Measurements from ENCODE around the gene CYGB.
"Not testable (repeated sequence)": the region's sequence is repeated elsewhere in the genome, so short reads cannot be mapped to it uniquely, and the experiment has no call there.

CYGB gene

DNA sequence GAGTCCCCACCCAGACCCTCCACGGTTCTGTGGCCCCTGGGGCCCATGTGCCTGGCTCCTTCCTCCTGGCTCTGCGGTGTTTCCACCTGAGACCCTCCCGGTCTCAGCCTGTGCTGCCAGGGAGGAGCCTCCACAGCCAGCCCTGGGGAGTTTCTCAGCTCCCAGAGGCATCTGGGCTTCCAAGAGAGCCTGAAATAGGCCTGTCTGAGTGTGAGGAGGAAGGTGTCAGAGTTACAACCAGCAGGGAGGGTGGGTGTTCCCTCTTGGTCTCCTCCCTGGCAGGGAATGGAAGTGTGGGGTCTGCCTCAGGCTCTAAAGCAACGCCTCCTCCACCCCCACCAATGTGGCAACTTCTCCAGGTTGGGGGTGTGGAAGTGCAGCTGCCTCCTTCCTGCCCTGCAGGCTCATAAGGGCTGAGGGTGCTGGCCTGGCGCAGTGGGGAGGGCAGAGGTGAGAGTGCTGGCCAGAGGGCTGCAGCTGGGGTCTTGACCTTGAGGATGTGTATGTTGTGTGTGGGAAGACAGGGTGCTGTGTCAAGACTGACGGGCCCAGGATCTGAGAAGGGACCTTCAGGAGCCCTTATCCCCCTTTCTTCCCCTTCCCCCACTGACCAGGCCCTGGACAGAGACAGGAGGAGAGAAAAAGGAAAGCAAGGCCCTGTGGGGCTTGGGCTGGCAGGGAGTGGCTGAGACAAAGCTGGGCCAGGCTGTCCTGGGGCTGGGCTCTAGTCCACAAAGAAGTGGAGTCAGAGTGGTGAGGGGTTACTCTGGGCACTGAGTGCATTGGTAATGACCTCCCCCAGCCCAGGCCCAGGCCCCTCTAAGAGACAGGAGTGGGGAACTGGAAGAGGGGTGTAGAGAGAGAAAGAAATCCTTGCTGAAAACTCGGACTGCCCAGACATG is 2.4 kb downstream of the CYGB start:
- Histone ChIP-seq H3K36me3 (ENCODE audit: control insufficient read depth, low read length) (no peaks in the 10 kb centered on the region), H3K4me2 (ENCODE audit: low read length) (no peak overlapping the region), H3F3A (ENCODE audit: control insufficient read depth, insufficient read depth) (no peaks in the 10 kb centered on the region), H3K27ac (ENCODE audit: low read depth, low read length) (no peak overlapping the region), H3K9me2 (replicated peaks; ENCODE audit: control insufficient read depth, low read length) (no peaks in the 10 kb centered on the region), H4K20me1 (ENCODE audit: control insufficient read depth, insufficient read depth, low read depth, low read length) (no peaks in the 10 kb centered on the region), H3K27me3 (ENCODE audit: control insufficient read depth, low read length) (peaks cover 14% of the 10 kb centered on the region), H3K4me3 (ENCODE audit: low read length) (no peak overlapping the region), H3K79me2 (ENCODE audit: control insufficient read depth, low read length) (no peaks in the 10 kb centered on the region), H3K9me3 (ENCODE audit: control insufficient read depth, insufficient read depth, low read length) (no peaks in the 10 kb centered on the region), H3K4me1 (ENCODE audit: control insufficient read depth, low read length) (no peaks in the 10 kb centered on the region)
- TF ChIP-seq EZH2phosphoT487 (IDR thresholded peaks at IDR 0.05; ENCODE audit: borderline replicate concordance, low read length): no peak
- TF ChIP-seq, protein P1, sequence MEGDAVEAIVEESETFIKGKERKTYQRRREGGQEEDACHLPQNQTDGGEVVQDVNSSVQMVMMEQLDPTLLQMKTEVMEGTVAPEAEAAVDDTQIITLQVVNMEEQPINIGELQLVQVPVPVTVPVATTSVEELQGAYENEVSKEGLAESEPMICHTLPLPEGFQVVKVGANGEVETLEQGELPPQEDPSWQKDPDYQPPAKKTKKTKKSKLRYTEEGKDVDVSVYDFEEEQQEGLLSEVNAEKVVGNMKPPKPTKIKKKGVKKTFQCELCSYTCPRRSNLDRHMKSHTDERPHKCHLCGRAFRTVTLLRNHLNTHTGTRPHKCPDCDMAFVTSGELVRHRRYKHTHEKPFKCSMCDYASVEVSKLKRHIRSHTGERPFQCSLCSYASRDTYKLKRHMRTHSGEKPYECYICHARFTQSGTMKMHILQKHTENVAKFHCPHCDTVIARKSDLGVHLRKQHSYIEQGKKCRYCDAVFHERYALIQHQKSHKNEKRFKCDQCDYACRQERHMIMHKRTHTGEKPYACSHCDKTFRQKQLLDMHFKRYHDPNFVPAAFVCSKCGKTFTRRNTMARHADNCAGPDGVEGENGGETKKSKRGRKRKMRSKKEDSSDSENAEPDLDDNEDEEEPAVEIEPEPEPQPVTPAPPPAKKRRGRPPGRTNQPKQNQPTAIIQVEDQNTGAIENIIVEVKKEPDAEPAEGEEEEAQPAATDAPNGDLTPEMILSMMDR (IDR thresholded peaks at IDR 0.05; ENCODE audit: low read depth, low read length, poor library complexity, severe bottlenecking): no peak

DNA sequence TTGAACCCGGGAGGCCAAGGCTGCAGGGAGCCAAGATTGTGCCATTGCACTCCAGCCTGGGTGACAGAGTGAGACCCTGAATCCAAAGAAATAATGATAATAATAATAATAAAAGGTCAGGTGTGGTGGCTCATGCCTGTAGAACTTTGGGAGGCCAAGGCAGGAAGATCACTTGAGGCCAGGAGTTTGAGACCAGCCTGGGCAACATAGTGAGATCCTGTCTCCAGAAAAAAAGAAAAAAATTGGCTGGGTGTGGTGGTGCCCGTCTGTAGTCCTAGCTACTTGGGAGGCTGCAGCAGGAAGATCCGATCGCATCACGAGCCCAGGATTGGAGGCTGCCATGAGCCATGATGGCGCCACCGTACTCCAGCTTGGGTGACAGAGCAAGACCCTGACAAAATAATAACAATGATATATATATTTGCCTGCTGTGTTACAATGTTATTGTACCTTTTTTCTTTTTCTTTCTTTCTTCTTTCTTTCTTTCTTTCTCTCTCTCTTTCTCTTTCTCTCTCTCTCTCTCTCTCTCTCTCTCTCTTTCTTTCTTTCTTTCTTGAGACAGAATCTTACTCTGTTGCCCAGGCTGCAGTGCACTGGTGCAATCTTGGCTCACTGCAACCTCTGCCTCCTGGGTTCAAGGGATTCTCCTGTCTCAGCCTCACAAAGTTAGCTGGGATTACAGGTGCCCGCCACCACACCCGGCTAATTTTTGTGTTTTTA is 3.7 kb downstream of the CYGB start:
- H4K20me1 ChIP-seq (ENCODE audit: control insufficient read depth, insufficient read depth, low read depth, low read length); H3K36me3 ChIP-seq (ENCODE audit: control insufficient read depth, low read length); H3K9me2 ChIP-seq (replicated peaks; ENCODE audit: control insufficient read depth, low read length); H3F3A ChIP-seq (ENCODE audit: control insufficient read depth, insufficient read depth); H3K27ac ChIP-seq (ENCODE audit: low read depth, low read length); H3K79me2 ChIP-seq (ENCODE audit: control insufficient read depth, low read length); H3K27me3 ChIP-seq (ENCODE audit: control insufficient read depth, low read length); H3K4me3 ChIP-seq (ENCODE audit: low read length); H3K4me2 ChIP-seq (ENCODE audit: low read length); H3K9me3 ChIP-seq (ENCODE audit: control insufficient read depth, insufficient read depth, low read length): not testable (repeated sequence)
- H3K4me1 ChIP-seq (ENCODE audit: control insufficient read depth, low read length): peaks cover 11% of the 10 kb centered on the region

DNA sequence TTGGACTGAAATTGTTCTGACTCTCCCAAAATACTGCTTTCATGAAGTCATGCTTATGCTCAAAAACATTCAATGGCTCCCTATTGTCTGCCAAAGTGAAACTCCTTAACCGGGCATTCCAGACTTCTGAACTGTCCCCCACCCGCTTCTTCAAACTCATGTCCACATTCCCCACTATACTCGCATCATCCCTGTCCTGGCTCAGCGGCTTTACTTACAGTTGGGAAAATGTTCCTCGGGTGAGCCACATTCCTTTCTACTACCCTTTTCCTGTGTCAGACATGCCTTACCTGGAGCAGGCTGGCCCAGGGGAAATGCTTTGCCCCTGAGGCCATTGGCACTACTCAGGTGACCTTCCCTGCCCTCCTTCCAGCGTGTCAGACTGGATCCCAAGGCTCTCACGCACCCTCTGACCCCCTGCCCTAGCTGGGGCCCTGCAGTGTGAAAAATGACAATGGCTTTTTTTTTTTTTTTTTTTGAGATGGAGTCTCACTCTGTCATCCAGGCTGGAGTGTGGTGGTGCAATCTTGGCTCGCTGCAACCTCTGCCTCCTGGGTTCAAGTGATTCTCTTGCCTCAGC is 5.3 kb downstream of the CYGB start:
- Histone ChIP-seq H3K9me2 (replicated peaks; ENCODE audit: control insufficient read depth, low read length) (no peaks in the 10 kb centered on the region), H3K4me3 (ENCODE audit: low read length) (no peak overlapping the region), H3K27me3 (ENCODE audit: control insufficient read depth, low read length) (no peaks in the 10 kb centered on the region), H4K20me1 (ENCODE audit: control insufficient read depth, insufficient read depth, low read depth, low read length) (no peaks in the 10 kb centered on the region), H3K36me3 (ENCODE audit: control insufficient read depth, low read length) (no peaks in the 10 kb centered on the region), H3K4me1 (ENCODE audit: control insufficient read depth, low read length) (peaks cover 27% of the 10 kb centered on the region), H3F3A (ENCODE audit: control insufficient read depth, insufficient read depth) (no peaks in the 10 kb centered on the region), H3K27ac (ENCODE audit: low read depth, low read length) (no peak overlapping the region), H3K4me2 (ENCODE audit: low read length) (no peak overlapping the region), H3K9me3 (ENCODE audit: control insufficient read depth, insufficient read depth, low read length) (no peaks in the 10 kb centered on the region), H3K79me2 (ENCODE audit: control insufficient read depth, low read length) (no peaks in the 10 kb centered on the region)
- TF ChIP-seq, protein P1 (IDR thresholded peaks at IDR 0.05; ENCODE audit: low read depth, low read length, poor library complexity, severe bottlenecking): no peak
- no peak for TF ChIP-seq EZH2phosphoT487 (IDR thresholded peaks at IDR 0.05; ENCODE audit: borderline replicate concordance, low read length)

All from DOHH2 (cell line).